GM18517 (cell line): Measurements from ENCODE around the gene LPP.

Experiments used
- ATAC-seq: cut with Tn5 transposase; IDR thresholded peaks from one replicate; pipeline ENCODE4 v1.9.1; 2021; ENCODE audit warnings: mild to moderate bottlenecking, moderate library complexity; ENCODE audit not compliant: unreplicated experiment

Gene LPP

GRCh38 chr3:188458756-188459155 is 304.8 kb downstream of the LPP start:
- no peak for ATAC-seq

- ATAC-seq, result no peak
Measured at GRCh38 chr3:188465311-188465710, 311.4 kb downstream of the LPP start.

GRCh38 chr3:188468196-188468595 is 314.2 kb downstream of the LPP start:
- no peak for ATAC-seq

GRCh38 chr3:188468662-188469061 is 314.7 kb downstream of the LPP start:
- ATAC-seq, result no peak

GRCh38 chr3:188469228-188469885 is 315.4 kb downstream of the LPP start:
- no peak for ATAC-seq

GRCh38 chr3:188470508-188471130 is 316.7 kb downstream of the LPP start:
- ATAC-seq, result no peak

- no peak for ATAC-seq
Measured at GRCh38 chr3:188471723-188472122, 317.8 kb downstream of the LPP start.

GRCh38 chr3:188472336-188472735 is 318.4 kb downstream of the LPP start:
- no peak for ATAC-seq

- no peak for ATAC-seq
Measured at GRCh38 chr3:188473045-188473444, 319.1 kb downstream of the LPP start.

GRCh38 chr3:188473591-188474288 is 319.8 kb downstream of the LPP start:
- ATAC-seq, result no peak

- ATAC-seq, result no peak
Measured at GRCh38 chr3:188476935-188477334, 323.0 kb downstream of the LPP start.

GRCh38 chr3:188480011-188480410 is 326.1 kb downstream of the LPP start:
- ATAC-seq, result no peak

GRCh38 chr3:188482929-188483328 is 329.0 kb downstream of the LPP start:
- no peak for ATAC-seq

- no peak for ATAC-seq
Measured at GRCh38 chr3:188486126-188486525, 332.2 kb downstream of the LPP start.

GRCh38 chr3:188486952-188487351 is 333.0 kb downstream of the LPP start:
- ATAC-seq, result no peak

GRCh38 chr3:188487652-188488051 is 333.7 kb downstream of the LPP start:
- ATAC-seq, result no peak

GRCh38 chr3:188488801-188489200 is 334.8 kb downstream of the LPP start:
- ATAC-seq, result no peak

GRCh38 chr3:188489639-188490405 is 335.9 kb downstream of the LPP start:
- no peak for ATAC-seq

- ATAC-seq, result no peak
Measured at GRCh38 chr3:188490416-188490815, 336.5 kb downstream of the LPP start.

GRCh38 chr3:188491276-188491687 is 337.3 kb downstream of the LPP start:
- ATAC-seq, result no peak

- ATAC-seq, result no peak
Measured at GRCh38 chr3:188496390-188496789, 342.4 kb downstream of the LPP start.
